Choroid plexus epithelial cell (primary cell): Measurements from ENCODE around the gene RNLS.
A peak's percentile ranks its signal among the peaks of the same experiment; 100 is the strongest.
"Not testable (repeated sequence)": the region's sequence is repeated elsewhere in the genome, so short reads cannot be mapped to it uniquely, and the experiment has no call there.

Experiments used
- DNase-seq: peaks from one replicate; pipeline ENCODE4 v3.0.0-alpha.2; 2010; ENCODE audit warnings: low read depth
- H3K4me3 ChIP-seq: 2 replicates; pipeline ENCODE4 v1.5.1; 2011; ENCODE audit warnings: low read depth, mild to moderate bottlenecking, control low read depth, low read length, moderate library complexity
- CTCF ChIP-seq: conservative IDR thresholded peaks from 2 replicates; pipeline ENCODE4 v1.5.1; 2011; ENCODE audit warnings: low read depth, mild to moderate bottlenecking, control low read depth, inconsistent platforms, low read length, moderate library complexity

The RNLS gene

DNA sequence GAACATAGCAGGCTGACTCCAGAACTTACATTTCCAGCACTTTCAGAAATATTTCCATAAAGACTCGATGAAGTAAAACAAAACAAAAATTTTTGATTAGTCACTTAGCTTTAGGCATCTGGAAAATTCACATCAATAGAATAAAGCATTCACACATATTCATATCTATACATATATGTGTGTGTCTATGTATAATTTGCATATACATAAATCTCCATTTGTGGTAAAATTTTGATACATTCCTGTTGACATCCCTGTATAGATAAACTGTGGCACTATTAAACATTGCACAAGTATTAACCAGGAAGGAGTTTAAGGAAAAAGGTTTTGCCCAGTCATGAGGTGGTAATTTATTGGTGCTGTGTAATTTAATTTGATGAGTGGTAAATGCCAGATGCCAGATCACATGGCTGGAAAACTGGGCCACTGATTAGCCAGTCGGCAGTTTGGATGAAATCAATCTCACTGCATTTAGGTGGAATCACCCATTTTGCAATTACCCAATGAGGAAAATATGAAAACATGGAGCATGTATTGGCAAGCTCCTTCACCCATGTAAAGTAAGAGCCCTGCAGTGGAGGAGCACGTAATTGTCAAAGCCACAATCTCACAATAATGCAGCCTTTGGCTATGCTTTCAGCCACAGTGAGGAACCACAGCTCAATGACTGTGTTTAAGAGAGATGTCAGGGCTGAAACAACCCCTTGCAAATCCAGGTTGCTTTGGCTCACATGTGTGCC lies 294.6 kb downstream of the RNLS start:
- TF ChIP-seq CTCF: no peak
- no peak for DNase-seq
- no peak overlapping the region for H3K4me3 ChIP-seq

- TF ChIP-seq CTCF: no peak
- H3K4me3 ChIP-seq: no peak overlapping the region
- DNase-seq: no peak
Measured at GRCh38 chr10:88286030-88286429, 297.1 kb downstream of the RNLS start.

DNA sequence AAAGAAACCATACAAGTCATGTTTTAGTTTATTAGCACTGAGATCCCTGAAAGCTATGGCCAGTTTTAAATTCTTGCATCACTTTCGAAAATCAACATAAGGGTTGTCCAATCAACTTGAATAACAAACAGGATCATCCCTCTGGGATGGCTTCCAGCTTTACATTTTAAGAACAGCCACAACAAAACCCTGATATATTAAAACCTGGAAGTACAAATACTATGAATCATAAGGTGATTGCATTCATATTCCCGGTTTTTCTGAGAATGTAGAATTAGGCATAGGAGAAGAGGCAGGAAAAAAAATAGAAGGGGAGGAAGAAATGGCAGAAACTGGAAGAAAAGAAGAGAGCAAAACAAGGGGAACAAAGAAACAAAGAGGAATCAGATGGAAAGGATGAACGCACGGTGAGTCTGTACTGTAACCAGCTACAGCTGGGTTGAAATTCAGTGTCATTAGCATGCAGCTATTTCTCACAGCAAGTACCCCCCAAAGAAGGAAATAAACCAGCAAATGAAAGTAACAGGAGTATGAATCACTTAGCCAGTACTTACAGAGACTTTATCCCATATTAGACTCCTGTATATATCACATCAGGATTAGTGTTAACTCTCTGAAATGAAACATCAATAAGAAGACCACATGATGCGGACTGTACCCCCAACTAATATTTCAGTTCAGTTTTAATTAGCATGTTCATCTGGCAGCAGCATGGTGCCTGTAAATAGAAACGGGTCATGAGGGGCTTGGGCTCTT lies 301.3 kb downstream of the RNLS start:
- H3K4me3 ChIP-seq: peak overlapping the region; percentile 42

GRCh38 chr10:88280518-88280917 lies 302.6 kb downstream of the RNLS start:
- TF ChIP-seq CTCF: no peak
- DNase-seq: no peak
- no peak overlapping the region for H3K4me3 ChIP-seq

More for the DNA sequence above, 301.3 kb downstream of the RNLS start:
- peak; percentile 84 for DNase-seq
- no peak for TF ChIP-seq CTCF

DNA sequence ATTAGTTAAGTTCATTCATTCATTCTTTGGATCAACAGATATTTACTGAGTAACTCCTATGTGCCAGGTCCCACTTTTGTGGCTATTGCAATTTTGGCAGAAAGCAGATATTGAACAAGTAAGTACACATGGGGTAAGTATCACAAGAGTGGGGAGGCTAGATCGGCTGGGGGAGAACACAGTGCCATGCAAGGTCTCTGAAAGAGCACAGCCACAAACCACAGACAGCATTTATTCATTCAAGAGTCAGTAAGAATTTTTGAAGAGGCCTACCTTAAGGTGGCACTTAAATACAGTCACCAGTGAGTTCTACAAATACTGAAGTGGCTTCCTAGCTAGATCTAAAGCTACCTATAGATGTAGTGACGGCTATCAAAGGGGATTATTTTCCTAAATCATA lies 304.2 kb downstream of the RNLS start:
- peak; percentile 50 for DNase-seq
- TF ChIP-seq CTCF: no peak
- H3K4me3 ChIP-seq: no peak overlapping the region

DNA sequence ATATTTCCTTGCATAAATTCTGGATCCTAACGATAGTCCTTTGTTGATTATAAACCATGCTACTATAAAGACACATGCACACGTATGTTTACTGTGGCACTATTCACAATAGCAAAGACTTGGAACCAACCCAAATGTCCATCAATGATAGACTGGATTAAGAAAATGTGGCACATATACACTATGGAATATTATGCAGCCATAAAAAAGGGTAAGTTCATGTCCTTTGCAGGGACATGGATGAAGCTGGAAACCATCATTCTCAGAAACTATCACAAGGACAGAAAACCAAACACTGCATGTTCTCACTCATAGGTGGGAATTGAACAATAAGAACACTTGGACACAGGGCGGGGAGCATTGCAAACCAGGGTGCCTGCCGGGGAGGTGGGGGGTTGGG lies 306.2 kb downstream of the RNLS start:
- H3K4me3 ChIP-seq, DNase-seq: not testable (repeated sequence)

DNA sequence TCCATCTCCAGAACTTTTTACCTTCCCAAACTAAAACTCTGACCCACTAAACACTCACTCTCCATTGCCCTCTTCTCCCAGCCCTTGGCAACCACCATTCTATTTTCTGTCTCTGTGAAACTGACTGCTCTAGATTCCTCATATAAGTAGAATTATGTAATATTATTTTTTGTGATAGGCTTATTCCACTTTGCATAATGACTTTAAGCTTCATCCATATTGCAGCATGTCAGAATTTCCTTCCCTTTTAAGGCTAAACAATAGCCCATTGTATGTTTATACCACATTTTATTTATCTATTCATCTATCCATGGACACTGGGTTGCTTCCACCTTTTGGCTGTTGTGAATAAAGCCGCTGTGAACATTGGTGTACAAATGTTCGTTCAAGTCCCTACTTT lies 308.8 kb downstream of the RNLS start:
- TF ChIP-seq CTCF: no peak
- no peak for DNase-seq

More for the DNA sequence above, 308.8 kb downstream of the RNLS start:
- no peak overlapping the region for H3K4me3 ChIP-seq
